ENCODE measurements around the gene TNP2.

TNP2 gene

GRCh38 chr16:11250786-11251524 lies 18.2 kb downstream of the TNP2 start:
- no peak for TF ChIP-seq CTCF (IDR thresholded peaks at IDR 0.05; ENCODE audit: low read length, missing control alignments)
- H3K4me3 ChIP-seq (replicated peaks; ENCODE audit: low read depth, low read length) = no peak overlapping the region
- DNase-seq (ENCODE audit: low read depth) = peak; percentile 34

GRCh38 chr16:11250091-11250785 lies 18.9 kb downstream of the TNP2 start:
- no peak for TF ChIP-seq CTCF (IDR thresholded peaks at IDR 0.05; ENCODE audit: low read length, missing control alignments)
- DNase-seq (ENCODE audit: low read depth) = peak; percentile 58
- no peak overlapping the region for H3K4me3 ChIP-seq (replicated peaks; ENCODE audit: low read depth, low read length)

GRCh38 chr16:11249233-11250061 lies 19.7 kb downstream of the TNP2 start:
- no peak for DNase-seq (ENCODE audit: low read depth)
- no peak for TF ChIP-seq CTCF (IDR thresholded peaks at IDR 0.05; ENCODE audit: low read length, missing control alignments)
- H3K4me3 ChIP-seq (replicated peaks; ENCODE audit: low read depth, low read length) = no peak overlapping the region

GRCh38 chr16:11248133-11248532 lies 21.0 kb downstream of the TNP2 start:
- no peak overlapping the region for H3K4me3 ChIP-seq (replicated peaks; ENCODE audit: low read depth, low read length)
- no peak for TF ChIP-seq CTCF (IDR thresholded peaks at IDR 0.05; ENCODE audit: low read length, missing control alignments)
- DNase-seq (ENCODE audit: low read depth) = no peak

GRCh38 chr16:11245988-11246387 lies 23.1 kb downstream of the TNP2 start:
- TF ChIP-seq CTCF (IDR thresholded peaks at IDR 0.05; ENCODE audit: low read length, missing control alignments) = no peak
- H3K4me3 ChIP-seq (replicated peaks; ENCODE audit: low read depth, low read length) = no peak overlapping the region
- no peak for DNase-seq (ENCODE audit: low read depth)

- no peak for DNase-seq (ENCODE audit: low read depth)
- no peak for TF ChIP-seq CTCF (IDR thresholded peaks at IDR 0.05; ENCODE audit: low read length, missing control alignments)
- no peak overlapping the region for H3K4me3 ChIP-seq (replicated peaks; ENCODE audit: low read depth, low read length)
These were observed 23.8 kb downstream of the TNP2 start for GRCh38 chr16:11245222-11245737.
